HG03521 (cell line): ENCODE measurements around the gene ATP8B4.

ENCODE experiments used
- ATAC-seq: cut with Tn5 transposase; IDR thresholded peaks from one replicate; pipeline ENCODE4 v1.9.1; 2021; ENCODE audit warnings: mild to moderate bottlenecking, moderate library complexity; ENCODE audit not compliant: unreplicated experiment

ATP8B4 gene

DNA sequence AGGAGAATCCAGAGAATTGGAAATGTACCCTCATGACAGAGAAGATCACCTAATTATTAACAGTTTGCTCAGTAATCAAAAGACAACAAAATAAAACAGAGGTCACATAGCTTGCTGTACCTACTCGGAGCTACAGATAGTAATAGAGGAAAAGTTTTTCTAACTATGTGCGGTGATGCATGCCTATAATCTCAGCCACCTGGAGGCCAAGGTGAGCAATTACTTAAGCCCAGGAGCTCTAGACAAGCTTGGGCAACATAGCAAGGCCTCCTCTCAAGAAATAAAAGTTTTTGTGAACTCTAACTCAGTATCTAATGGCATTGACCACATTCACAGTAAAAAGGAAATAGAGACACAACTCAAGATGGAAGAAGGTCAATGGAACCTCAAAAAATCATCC is 243.6 kb downstream of the ATP8B4 start:
- no peak for ATAC-seq

- ATAC-seq: no peak
Measured at GRCh38 chr15:49870472-49870871, 248.6 kb downstream of the ATP8B4 start.

- no peak for ATAC-seq
Measured at GRCh38 chr15:49868348-49868747, 250.7 kb downstream of the ATP8B4 start.

DNA sequence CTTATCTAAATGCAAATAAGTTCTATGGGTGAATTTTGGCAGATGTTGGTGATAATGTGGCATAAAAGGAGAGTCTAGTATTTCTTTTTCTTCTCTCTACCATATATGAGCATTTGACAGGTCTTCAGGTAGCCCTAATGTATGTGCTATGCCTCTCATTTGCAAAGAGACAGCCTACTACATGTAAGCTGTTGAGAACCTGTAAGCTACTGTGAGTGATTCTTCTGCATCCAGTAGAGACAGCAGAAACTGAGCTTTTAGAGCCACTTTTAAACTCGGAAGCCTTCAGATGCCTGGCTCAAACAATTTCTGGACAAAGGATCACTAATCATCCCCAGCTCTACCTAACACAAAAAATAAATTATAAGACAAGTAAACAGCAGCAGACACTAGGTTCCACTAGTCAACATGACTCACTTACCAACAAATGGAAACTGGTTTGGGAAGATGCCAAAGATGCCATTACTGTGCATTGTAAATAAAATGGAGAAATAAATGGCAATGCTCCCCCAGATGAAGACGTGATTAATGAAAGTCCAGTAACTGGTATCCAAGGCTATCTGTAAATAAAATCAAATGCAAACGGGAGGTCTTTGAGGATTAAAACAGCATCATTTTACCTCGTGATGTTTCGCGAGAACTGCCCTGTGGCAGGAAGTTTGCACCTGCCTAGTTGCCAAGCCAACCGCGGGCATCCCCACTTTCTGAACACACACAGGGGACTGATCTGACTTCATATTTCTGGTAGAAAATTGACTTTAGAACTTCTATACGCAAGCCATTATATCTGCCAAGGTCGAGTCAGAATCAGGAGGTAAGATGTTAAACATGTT is 252.9 kb downstream of the ATP8B4 start:
- ATAC-seq: no peak

GRCh38 chr15:49864251-49864650 is 254.8 kb downstream of the ATP8B4 start:
- ATAC-seq: no peak

DNA sequence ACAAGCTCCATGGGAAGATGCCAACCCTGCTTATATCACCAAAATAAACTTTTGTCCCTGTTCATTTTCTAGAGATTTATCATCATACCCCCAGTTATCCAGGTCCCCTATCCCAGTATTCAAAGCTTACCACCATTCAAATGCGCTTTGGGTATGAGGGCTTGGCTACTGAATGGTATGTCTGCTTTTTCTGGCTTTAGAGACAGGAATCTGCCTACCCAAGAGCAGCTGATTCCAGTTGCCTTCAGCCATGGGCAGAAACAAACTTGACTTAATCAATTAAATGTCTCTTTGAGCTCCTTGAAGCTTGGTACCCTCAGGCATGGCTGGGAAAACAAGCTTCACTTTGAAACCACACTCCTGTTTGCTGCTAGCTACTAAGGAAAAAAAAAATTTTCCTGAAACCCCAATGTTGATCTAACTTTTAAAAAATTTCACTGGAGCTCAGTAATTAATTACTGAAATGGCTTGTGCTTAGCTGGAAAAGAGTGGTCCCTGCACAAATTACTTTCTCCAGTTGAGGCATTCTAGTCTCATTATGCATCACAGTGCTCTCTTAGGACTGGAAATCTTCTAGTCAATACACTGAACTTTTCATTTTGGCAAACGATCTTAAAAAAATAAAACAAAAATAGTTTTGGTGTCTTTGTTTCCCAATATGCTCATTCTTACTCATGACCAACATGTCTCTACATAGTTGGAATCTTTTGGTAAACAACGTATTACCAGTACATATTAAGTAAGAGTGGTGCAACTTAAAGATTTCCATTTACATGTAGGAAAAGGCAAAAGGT is 255.4 kb downstream of the ATP8B4 start:
- ATAC-seq: no peak

- ATAC-seq: no peak
Measured at GRCh38 chr15:49860101-49860500, 258.9 kb downstream of the ATP8B4 start.

DNA sequence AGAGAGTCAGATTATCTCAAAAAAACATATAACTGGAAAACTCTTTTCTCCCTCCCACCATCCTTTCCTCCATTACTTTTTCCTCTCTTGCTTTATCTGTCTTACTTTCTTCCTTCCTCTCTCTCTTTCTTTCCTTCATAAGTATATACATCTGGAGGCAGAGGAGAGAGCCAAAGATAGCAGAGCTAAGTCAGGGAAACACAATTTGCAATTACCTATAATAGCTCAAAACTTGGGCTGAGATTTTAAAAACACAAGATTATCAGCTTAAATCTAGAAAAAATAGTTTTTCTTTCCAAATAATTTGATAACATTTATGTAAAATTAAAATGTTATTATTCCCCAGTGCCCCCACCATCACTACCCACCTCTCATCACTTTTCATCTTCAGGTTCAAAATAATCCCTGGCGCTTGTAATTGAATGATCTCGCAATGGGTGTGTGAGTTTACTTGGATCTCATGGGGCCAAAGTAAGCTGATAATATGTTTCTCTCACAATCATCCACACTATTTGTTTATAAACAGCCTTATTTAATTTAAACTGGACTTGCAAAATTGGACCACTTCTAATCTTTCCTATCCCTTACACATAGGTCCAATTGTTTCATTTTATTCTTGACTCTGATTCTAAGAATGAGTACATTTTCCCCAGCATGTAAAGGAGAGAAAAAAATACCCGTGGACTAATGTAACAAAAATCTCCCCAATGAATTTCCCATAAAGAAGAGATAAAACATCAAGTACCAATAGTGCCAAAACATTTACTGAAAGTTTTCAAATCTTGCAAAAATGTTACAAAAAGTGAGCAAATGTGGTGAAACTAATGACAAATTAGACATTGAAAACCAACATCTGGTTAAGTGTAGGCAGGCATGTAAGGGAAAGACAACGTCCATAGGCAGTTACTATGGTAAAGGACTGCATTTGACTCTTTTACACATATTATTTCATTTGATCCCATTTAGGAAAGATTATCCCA is 261.2 kb downstream of the ATP8B4 start:
- no peak for ATAC-seq

- no peak for ATAC-seq
Measured at GRCh38 chr15:49855917-49856637, 263.0 kb downstream of the ATP8B4 start.

GRCh38 chr15:49852756-49853155 is 266.3 kb downstream of the ATP8B4 start:
- ATAC-seq: no peak

DNA sequence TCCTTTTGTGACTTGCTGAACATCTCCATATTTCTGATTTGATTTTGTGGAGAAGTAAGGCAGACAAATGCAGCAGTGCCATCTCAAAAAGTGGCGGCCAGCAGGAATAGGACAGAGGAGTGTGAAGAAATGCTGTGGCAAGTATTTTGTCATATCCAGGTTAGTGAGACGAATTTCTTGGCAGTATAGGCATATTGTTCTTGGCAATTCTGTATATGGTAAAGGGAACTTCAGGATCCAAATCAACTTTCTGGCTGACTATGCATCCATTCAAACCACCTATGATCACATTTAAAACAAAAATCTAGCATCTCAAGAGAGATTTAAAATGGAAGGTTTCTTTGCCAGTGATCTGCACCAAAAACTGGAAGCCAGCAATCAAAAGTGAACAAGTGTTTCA is 270.2 kb downstream of the ATP8B4 start:
- ATAC-seq: no peak

DNA sequence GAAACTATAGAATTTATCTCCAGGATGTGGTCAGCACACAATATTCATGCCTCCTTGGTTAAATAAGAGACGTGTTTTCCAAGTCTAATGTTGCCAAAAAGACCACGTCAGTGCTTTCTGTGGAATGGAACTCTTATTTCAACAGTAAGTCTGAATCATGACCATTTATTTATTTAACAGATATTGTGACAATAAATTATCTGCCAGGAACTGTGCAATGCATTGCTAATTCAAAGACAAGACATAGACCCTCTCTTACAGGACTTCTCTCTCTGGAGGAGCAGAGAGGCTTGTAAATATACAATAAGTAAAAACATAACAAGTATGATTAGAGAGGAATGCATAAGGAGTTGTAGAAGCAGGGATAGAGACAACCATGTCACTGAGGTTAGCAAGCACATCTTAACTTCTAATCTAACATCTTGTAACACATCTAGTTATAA is 270.7 kb downstream of the ATP8B4 start:
- no peak for ATAC-seq

GRCh38 chr15:49847423-49848281 is 271.4 kb downstream of the ATP8B4 start:
- no peak for ATAC-seq

DNA sequence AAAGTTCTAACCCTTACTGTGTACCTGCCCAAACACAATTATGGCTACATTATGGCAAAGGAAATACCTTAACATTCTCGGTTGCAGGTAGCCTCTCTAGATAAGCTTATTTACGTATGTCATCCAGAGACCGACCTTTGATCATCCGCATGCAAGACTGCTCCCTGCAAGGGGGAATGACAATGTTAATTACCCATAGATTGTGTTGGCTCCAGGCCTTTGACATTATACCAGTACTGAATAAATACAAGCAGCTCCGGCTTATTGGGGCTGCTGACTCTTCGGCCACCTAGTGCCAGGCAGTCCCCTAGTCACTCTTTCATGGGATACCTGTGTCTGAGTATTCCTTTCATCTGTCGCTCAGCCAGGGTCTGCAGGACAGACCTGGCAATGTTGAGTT is 274.6 kb downstream of the ATP8B4 start:
- ATAC-seq: no peak

DNA sequence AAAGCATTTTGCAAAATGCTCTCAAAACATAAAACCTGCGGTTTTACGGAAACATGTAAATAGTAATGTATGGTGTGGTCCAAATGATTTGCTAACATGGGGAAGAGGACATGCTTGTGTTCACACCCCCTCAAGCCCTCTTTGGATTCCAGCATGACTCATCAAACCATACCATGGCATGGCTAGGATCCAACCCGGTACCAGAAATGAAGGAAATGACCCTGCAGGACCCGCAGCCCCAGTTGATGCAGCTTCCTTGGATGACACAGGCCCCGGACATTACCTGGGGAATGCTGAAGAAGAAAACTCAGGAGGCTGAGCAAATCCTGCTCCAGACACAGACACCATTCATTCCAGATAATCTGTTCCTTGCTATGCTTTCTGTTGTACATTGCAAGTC is 275.3 kb downstream of the ATP8B4 start:
- ATAC-seq: no peak

- no peak for ATAC-seq
Measured at GRCh38 chr15:49842031-49842730, 276.9 kb downstream of the ATP8B4 start.

DNA sequence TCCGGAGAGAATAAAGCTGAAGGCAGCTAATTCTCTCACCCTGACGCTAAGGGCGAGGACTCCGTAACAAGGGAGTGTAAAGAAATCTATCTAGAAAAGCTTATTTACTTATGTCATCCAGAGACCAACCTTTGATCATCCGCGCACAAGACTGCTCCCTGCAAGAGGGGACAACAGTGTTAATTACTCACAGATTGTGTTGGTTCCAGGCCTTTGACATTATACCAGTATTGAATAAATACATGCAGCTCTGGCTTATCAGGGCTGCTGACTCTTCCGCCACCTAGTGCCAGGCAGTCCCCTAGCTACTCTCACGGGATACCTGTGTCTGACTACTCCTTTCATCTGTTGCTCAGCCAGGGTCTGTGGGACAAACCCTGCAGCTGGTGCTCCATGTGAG is 286.5 kb downstream of the ATP8B4 start:
- no peak for ATAC-seq

GRCh38 chr15:49831206-49831965 is 287.6 kb downstream of the ATP8B4 start:
- ATAC-seq: no peak
